HG03565 (cell line): Measurements from ENCODE around the gene DHRS13.
"Not testable (repeated sequence)": the region's sequence is repeated elsewhere in the genome, so short reads cannot be mapped to it uniquely, and the experiment has no call there.

Experiments
- ATAC-seq: cut with Tn5 transposase; IDR thresholded peaks from one replicate; pipeline ENCODE4 v1.9.1; 2021; ENCODE audit warnings: mild to moderate bottlenecking, moderate library complexity; ENCODE audit not compliant: unreplicated experiment

The DHRS13 gene

GRCh38 chr17:28883967-28884702 is 18.7 kb downstream of the DHRS13 start:
- ATAC-seq = no peak

GRCh38 chr17:28882154-28882895 is 20.6 kb downstream of the DHRS13 start:
- no peak for ATAC-seq

- ATAC-seq = no peak
Measured at GRCh38 chr17:28881533-28882056, 21.3 kb downstream of the DHRS13 start.

- no peak for ATAC-seq
Measured at GRCh38 chr17:28880572-28880945, 22.3 kb downstream of the DHRS13 start.

GRCh38 chr17:28879886-28880571 is 22.9 kb downstream of the DHRS13 start:
- ATAC-seq = no peak

- ATAC-seq = no peak
Measured at GRCh38 chr17:28878981-28879380, 23.9 kb downstream of the DHRS13 start.

GRCh38 chr17:28878158-28878910 is 24.5 kb downstream of the DHRS13 start:
- no peak for ATAC-seq

GRCh38 chr17:28877150-28877711 is 25.6 kb downstream of the DHRS13 start:
- ATAC-seq = not testable (repeated sequence)

GRCh38 chr17:28875848-28876550 is 26.9 kb downstream of the DHRS13 start:
- no peak for ATAC-seq

- no peak for ATAC-seq
Measured at GRCh38 chr17:28874750-28875149, 28.1 kb downstream of the DHRS13 start.

- no peak for ATAC-seq
Measured at GRCh38 chr17:28873839-28874238, 29.0 kb downstream of the DHRS13 start.

- ATAC-seq = peak; percentile 56
Measured at GRCh38 chr17:28871056-28871579, 31.8 kb downstream of the DHRS13 start.

- ATAC-seq = no peak
Measured at GRCh38 chr17:28867276-28867675, 35.6 kb downstream of the DHRS13 start.

GRCh38 chr17:28865946-28866752 is 36.7 kb downstream of the DHRS13 start:
- no peak for ATAC-seq

GRCh38 chr17:28864991-28865849 is 37.7 kb downstream of the DHRS13 start:
- no peak for ATAC-seq

GRCh38 chr17:28863953-28864352 is 38.9 kb downstream of the DHRS13 start:
- ATAC-seq = no peak

GRCh38 chr17:28862561-28862960 is 40.3 kb downstream of the DHRS13 start:
- no peak for ATAC-seq
